Hepatocyte (in vitro differentiated cells): ENCODE data around the gene FER1L5. TPM values are rescaled to one million over a fixed set of nuclear protein-coding genes. Genes with fewer than 3 reads are reported as not detected.
A peak's percentile ranks its signal among the peaks of the same experiment; 100 is the strongest.
"Not testable (repeated sequence)": the region's sequence is repeated elsewhere in the genome, so short reads cannot be mapped to it uniquely, and the experiment has no call there.

Experiments used
- DNase-seq: peaks from one replicate; pipeline ENCODE4 v3.0.0-alpha.2; 2016; ENCODE audit warnings: low spot score
- H2AFZ ChIP-seq: fragments of 200-600 bp; sonication (generic); 2 replicates; pipeline ENCODE4 v1.6.0; 2016; ENCODE audit warnings: antibody characterized with exemption, mild to moderate bottlenecking
- H3K27ac ChIP-seq: fragments of 200-600 bp; sonication (generic); 2 replicates; pipeline ENCODE4 v1.5.1; 2016; ENCODE audit warnings: mild to moderate bottlenecking
- H3K27me3 ChIP-seq: fragments of 200-600 bp; sonication (generic); 2 replicates; pipeline ENCODE4 v1.6.1; 2016
- H3K36me3 ChIP-seq: fragments of 200-600 bp; sonication (generic); replicated peaks from 2 replicates; pipeline ENCODE4 v1.5.1; 2016; ENCODE audit warnings: low read depth; ENCODE audit not compliant: insufficient read depth
- H3K4me1 ChIP-seq: fragments of 200-600 bp; sonication (generic); 2 replicates; pipeline ENCODE4 v1.5.1; 2016; ENCODE audit warnings: mild to moderate bottlenecking, moderate library complexity; ENCODE audit not compliant: insufficient read depth
- H3K4me2 ChIP-seq: fragments of 200-600 bp; sonication (generic); 2 replicates; pipeline ENCODE4 v1.6.0; 2016
- H3K4me3 ChIP-seq: fragments of 200-600 bp; sonication (generic); 2 replicates; pipeline ENCODE4 v1.5.1; 2016; ENCODE audit warnings: mild to moderate bottlenecking
- H3K79me2 ChIP-seq: fragments of 200-600 bp; sonication (generic); 2 replicates; pipeline ENCODE4 v1.6.0; 2017; ENCODE audit warnings: mild to moderate bottlenecking
- H3K9me2 ChIP-seq: fragments of 200-600 bp; sonication (generic); replicated peaks from 2 replicates; pipeline ENCODE4 v1.6.0; 2017; ENCODE audit warnings: mild to moderate bottlenecking; ENCODE audit not compliant: insufficient read depth
- H3K9me3 ChIP-seq: fragments of 200-600 bp; sonication (generic); 2 replicates; pipeline ENCODE4 v1.5.1; 2016; ENCODE audit warnings: low read depth, mild to moderate bottlenecking
- H4K20me1 ChIP-seq: fragments of 200-600 bp; sonication (generic); 2 replicates; pipeline ENCODE4 v1.6.0; 2016; ENCODE audit warnings: mild to moderate bottlenecking; ENCODE audit not compliant: insufficient read depth, poor library complexity, severe bottlenecking
- EZH2 ChIP-seq: fragments of 200-600 bp; sonication (generic); IDR thresholded peaks from 2 replicates; pipeline ENCODE4 v1.6.1; 2016; ENCODE audit warnings: antibody characterized with exemption, mild to moderate bottlenecking, borderline replicate concordance
- EZH2phosphoT487 ChIP-seq: fragments of 200-600 bp; sonication (generic); IDR thresholded peaks from one replicate; pipeline ENCODE4 v1.6.1; 2018; ENCODE audit warnings: antibody characterized with exemption, mild to moderate bottlenecking, low read depth, moderate library complexity; ENCODE audit not compliant: unreplicated experiment, severe bottlenecking
- WGBS: methylation state at CpG from one replicate; pipeline ENCODE4 v1.1.6; 2016; ENCODE audit warnings: low lambda C conversion rate; ENCODE audit errors: missing lambda C conversion rate; 5-methylcytosine and 5-hydroxymethylcytosine counted together
- polyA plus RNA-seq: library from polyadenylated mRNA; unstranded; fragments of >200 nt; fragmentation: Nextera tagmentation; extraction: Ambion mirVana; gene quantifications from 2 replicates; pipeline ENCODE4 v1.2.1, GENCODE V29; 2016
- total RNA-seq: library from RNA; depleted of rRNA; stranded (reverse); fragments of >200 nt; gene quantifications from 2 replicates; pipeline ENCODE4 v1.2.3, GENCODE V29; 2014
- TF ChIP-seq, protein P1 (sequence below): fragments of 200-600 bp; sonication (generic); IDR thresholded peaks from 2 replicates; pipeline ENCODE4 v1.5.1; 2016; ENCODE audit warnings: antibody characterized with exemption, mild to moderate bottlenecking; ENCODE audit not compliant: poor library complexity

Gene FER1L5
- total and polyA plus RNA-seq, 2 experiments from 2014 or later = 0.10 to 0.33 TPM

DNA sequence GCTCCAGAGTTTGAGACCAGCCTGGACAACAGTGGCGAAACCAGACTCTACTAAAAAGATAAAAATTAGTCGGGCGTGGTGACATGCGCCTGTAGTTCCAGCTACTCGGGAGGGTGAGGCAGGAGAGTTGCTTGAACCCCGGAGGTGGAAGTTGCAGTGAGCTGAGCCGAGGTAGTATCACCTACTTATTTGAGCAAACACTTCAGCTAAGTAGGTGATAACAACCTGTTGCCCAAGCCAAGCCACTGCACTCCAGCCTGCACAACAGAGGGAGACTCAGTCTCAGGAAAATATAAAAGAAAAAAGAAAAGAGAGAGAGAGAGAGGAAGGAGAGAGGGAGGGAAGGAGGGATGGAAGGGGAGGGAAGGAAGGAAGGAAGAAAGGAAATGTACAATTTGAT, 21.3 kb downstream of the FER1L5 start:
- WGBS = 64% methylated on average over 7 of the region's 7 CpGs
- no peak overlapping the region for H3K4me3 ChIP-seq

DNA sequence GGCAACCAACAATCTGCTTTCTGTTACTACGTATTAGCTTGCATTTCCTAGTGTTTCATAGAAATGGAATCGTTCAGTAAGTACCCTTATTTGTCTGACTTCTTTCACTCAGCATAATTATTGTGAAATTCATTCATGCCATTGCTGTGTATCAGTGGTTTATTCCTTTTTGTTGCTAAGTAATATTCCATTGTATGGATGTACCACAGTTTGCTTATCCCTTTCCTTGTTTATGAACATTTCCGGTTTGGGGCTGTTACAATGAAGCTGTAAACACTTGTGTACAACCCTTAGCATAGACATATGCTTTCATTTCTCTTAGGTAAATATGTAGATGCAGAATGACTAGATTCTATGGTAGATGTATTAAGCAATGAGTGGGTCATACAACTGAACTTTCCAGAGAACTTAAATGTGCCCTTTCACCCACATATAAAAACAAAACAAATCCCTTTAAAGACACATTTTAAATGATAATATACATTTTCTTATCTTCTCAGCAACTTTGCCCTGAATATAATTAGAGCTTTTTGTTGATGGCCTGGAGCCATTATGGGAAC, 21.9 kb downstream of the FER1L5 start:
- peaks cover 4% of the 10 kb centered on the region for H3K4me1 ChIP-seq
- no peaks in the 10 kb centered on the region for H3K79me2 ChIP-seq
- H3K4me3 ChIP-seq = no peak overlapping the region
- no peaks in the 10 kb centered on the region for H3K9me2 ChIP-seq
- H4K20me1 ChIP-seq = no peaks in the 10 kb centered on the region
- H3K27me3 ChIP-seq = no peaks in the 10 kb centered on the region
- peak overlapping the region; percentile 84 for H3K27ac ChIP-seq
- no peaks in the 10 kb centered on the region for H3K9me3 ChIP-seq
- TF ChIP-seq, protein P1, sequence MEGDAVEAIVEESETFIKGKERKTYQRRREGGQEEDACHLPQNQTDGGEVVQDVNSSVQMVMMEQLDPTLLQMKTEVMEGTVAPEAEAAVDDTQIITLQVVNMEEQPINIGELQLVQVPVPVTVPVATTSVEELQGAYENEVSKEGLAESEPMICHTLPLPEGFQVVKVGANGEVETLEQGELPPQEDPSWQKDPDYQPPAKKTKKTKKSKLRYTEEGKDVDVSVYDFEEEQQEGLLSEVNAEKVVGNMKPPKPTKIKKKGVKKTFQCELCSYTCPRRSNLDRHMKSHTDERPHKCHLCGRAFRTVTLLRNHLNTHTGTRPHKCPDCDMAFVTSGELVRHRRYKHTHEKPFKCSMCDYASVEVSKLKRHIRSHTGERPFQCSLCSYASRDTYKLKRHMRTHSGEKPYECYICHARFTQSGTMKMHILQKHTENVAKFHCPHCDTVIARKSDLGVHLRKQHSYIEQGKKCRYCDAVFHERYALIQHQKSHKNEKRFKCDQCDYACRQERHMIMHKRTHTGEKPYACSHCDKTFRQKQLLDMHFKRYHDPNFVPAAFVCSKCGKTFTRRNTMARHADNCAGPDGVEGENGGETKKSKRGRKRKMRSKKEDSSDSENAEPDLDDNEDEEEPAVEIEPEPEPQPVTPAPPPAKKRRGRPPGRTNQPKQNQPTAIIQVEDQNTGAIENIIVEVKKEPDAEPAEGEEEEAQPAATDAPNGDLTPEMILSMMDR = no peak
- TF ChIP-seq EZH2phosphoT487 (no peak), EZH2 (no peak)
- H3K36me3 ChIP-seq = no peaks in the 10 kb centered on the region
- WGBS = 92% methylated on average over 3 of the region's 3 CpGs
- H3K4me2 ChIP-seq = peak overlapping the region; percentile 40
- H2AFZ ChIP-seq = no peak overlapping the region
- DNase-seq = no peak

More for the DNA sequence above, 21.3 kb downstream of the FER1L5 start:
- TF ChIP-seq, protein P1 = no peak
- TF ChIP-seq EZH2 (no peak), EZH2phosphoT487 (no peak)
- Histone ChIP-seq H3K9me2 (no peaks in the 10 kb centered on the region), H3K4me2 (no peak overlapping the region), H3K4me1 (peaks cover 4% of the 10 kb centered on the region), H3K9me3 (no peaks in the 10 kb centered on the region), H3K27ac (no peak overlapping the region), H3K79me2 (no peaks in the 10 kb centered on the region), H3K36me3 (no peaks in the 10 kb centered on the region), H4K20me1 (no peaks in the 10 kb centered on the region), H2AFZ (no peak overlapping the region), H3K27me3 (no peaks in the 10 kb centered on the region)
- DNase-seq = no peak

DNA sequence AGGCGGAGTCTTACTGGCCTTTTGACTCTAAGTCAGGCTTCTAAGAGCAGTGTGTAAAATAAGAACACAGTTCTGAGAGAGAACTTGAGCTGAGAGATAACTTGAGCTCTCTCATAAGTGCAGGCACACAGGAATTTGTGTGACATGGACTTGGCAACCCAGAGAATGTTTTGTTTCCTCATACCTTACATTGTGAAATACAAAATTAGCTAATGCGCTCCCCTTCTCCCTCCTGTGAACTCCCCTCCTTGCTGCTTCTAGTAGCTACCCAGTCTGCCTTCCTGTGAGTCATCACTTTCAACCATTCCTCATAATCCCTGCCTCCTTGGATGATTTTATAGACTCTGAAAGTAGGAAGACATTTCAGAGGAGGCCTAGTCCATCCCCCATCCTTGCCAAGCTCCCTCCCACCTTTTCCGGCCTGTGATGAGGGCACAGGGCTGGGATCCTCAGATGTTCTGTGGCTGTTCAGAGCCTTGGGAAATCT, 22.6 kb downstream of the FER1L5 start:
- Histone ChIP-seq H3K4me2 (peak overlapping the region; percentile 40), H3K27ac (peak overlapping the region; percentile 84), H3K4me1 (peaks cover 4% of the 10 kb centered on the region), H4K20me1 (no peaks in the 10 kb centered on the region), H2AFZ (no peak overlapping the region), H3K9me2 (no peaks in the 10 kb centered on the region), H3K79me2 (no peaks in the 10 kb centered on the region), H3K27me3 (no peaks in the 10 kb centered on the region), H3K9me3 (no peaks in the 10 kb centered on the region), H3K4me3 (no peak overlapping the region), H3K36me3 (no peaks in the 10 kb centered on the region)
- peak; percentile 83 for DNase-seq
- 64% methylated on average over 3 of the region's 3 CpGs for WGBS
- TF ChIP-seq, protein P1 = no peak
- TF ChIP-seq EZH2phosphoT487 (no peak), EZH2 (no peak)

DNA sequence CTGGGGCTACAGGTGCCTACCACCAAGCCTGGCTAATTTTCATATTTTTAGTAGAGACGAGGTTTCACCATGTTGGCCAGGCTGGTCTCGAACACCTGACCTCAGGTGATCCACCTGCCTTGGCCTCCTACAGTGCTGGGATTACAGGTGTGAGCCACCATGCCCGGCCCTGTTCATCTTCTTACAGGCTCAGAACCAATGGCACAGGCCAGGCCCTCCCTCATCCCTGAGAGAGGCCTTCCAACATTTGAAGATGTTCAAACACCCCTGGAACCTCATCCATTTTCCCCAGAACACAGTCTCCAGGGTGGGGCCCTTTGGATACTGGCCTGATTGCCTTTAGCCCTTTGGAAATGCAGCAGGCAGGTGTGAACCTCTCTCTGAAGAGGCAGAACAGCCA, 23.2 kb downstream of the FER1L5 start:
- WGBS = 98% methylated on average over 3 of the region's 3 CpGs
- H3K4me2 ChIP-seq, H3K4me1 ChIP-seq, H3K79me2 ChIP-seq, H3K9me3 ChIP-seq, H4K20me1 ChIP-seq, H3K4me3 ChIP-seq, H2AFZ ChIP-seq, H3K9me2 ChIP-seq, DNase-seq, H3K36me3 ChIP-seq, H3K27me3 ChIP-seq: not testable (repeated sequence)
- peak overlapping the region; percentile 49 for H3K27ac ChIP-seq
